Measurements from ENCODE around the gene SMU1.

The SMU1 gene

DNA sequence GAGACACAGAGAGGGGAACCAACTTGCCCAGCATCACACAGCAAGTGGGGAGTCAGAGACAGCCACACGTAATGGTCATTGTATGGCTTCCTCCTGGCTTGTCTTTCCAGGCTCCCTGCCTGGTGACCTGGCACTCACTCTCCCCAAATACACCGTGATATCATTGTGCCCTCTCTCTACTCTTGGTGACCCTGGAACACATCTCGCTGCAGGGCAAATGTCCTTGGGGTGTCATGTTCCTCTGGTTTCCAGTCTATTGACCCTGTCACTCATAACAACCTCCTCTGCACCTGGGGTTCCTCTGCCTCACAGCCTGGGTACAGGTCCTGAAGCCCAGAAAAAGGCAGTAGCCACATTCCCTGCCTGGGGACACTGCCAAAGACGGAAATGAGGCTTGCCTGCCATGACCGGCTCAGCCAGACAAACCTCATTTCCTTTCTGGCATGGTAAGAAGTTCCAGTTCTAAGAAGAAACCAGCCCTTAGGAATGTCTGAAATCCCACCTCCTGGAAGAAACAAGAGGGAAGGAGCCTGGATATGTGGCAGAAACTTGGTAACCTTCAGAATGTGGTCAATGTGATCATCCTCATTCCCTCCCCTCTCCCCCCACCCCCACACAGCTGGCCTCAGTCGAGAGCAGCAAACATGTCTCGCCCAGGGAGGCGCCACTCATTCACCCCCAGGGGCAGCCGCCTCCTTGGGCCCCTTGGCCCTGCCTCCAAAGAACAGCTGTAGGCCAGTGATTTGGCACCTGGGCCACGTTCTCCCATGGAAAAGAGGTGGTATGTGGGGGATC lies 30.6 kb upstream of the SMU1 start:
- H3K4me3 ChIP-seq (ENCODE audit: low read length, poor library complexity, severe bottlenecking): no peak overlapping the region
- TF ChIP-seq EZH2phosphoT487 (IDR thresholded peaks at IDR 0.05; ENCODE audit: borderline replicate concordance) (no peak), CTCF (conservative IDR thresholded peaks at IDR 0.05; ENCODE audit: low read length) (no peak)
- H3K27me3 ChIP-seq (ENCODE audit: insufficient read depth, low read length, poor library complexity, severe bottlenecking): no peaks in the 10 kb centered on the region
- no peak overlapping the region for H3K9ac ChIP-seq (ENCODE audit: low read depth, low read length, poor library complexity, severe bottlenecking)
- no peaks in the 10 kb centered on the region for H3K9me2 ChIP-seq (replicated peaks; ENCODE audit: low read depth, low read length)
- no peak overlapping the region for H2AFZ ChIP-seq (ENCODE audit: low read length)
- no peaks in the 10 kb centered on the region for H3K4me1 ChIP-seq (ENCODE audit: insufficient read depth, low read length, poor library complexity, severe bottlenecking)
- H3K9me3 ChIP-seq (ENCODE audit: insufficient read depth, low read depth, low read length): no peaks in the 10 kb centered on the region
- H4K20me1 ChIP-seq (ENCODE audit: insufficient read depth, low read length, poor library complexity, severe bottlenecking): no peaks in the 10 kb centered on the region
- no peak overlapping the region for H3K4me2 ChIP-seq (ENCODE audit: low read depth, low read length, poor library complexity, severe bottlenecking)
- H3K36me3 ChIP-seq (ENCODE audit: insufficient read depth, low read length): peaks cover 5% of the 10 kb centered on the region; the same call in 1 of the 2 replicates
- H3F3A ChIP-seq (ENCODE audit: low read depth): no peaks in the 10 kb centered on the region
- no peaks in the 10 kb centered on the region for H3K79me2 ChIP-seq (ENCODE audit: insufficient read depth, low read length)

DNA sequence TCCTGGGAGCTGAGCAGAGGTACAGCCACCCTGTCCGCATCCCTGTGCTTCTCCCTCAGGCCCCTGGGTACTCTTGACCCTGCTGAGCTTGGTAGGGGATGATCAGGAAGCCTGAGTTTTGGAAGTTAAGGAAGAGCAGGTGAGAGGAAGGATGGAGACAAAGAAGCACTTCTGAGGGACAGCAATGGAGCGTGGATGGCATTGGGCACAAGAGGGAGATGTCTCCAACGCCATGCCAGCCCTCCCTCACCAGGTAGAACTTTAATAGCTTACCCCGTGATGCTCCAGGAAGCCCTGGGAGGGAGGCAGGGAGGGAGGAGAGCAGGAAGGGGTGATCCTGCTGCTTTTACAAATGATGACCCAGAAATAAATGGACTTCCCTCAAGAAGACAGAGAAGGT lies 29.9 kb upstream of the SMU1 start:
- no peaks in the 10 kb centered on the region for H3F3A ChIP-seq (ENCODE audit: low read depth)
- no peak overlapping the region for H3K9ac ChIP-seq (ENCODE audit: low read depth, low read length, poor library complexity, severe bottlenecking)
- no peaks in the 10 kb centered on the region for H3K27me3 ChIP-seq (ENCODE audit: insufficient read depth, low read length, poor library complexity, severe bottlenecking)
- TF ChIP-seq CTCF (conservative IDR thresholded peaks at IDR 0.05; ENCODE audit: low read length) (no peak), EZH2phosphoT487 (IDR thresholded peaks at IDR 0.05; ENCODE audit: borderline replicate concordance) (no peak)
- H4K20me1 ChIP-seq (ENCODE audit: insufficient read depth, low read length, poor library complexity, severe bottlenecking): no peaks in the 10 kb centered on the region
- no peaks in the 10 kb centered on the region; the same call in 1 of the 2 replicates for H3K36me3 ChIP-seq (ENCODE audit: insufficient read depth, low read length)
- no peak overlapping the region for H2AFZ ChIP-seq (ENCODE audit: low read length)
- H3K9me3 ChIP-seq (ENCODE audit: insufficient read depth, low read depth, low read length): no peaks in the 10 kb centered on the region
- H3K79me2 ChIP-seq (ENCODE audit: insufficient read depth, low read length): no peaks in the 10 kb centered on the region
- H3K4me1 ChIP-seq (ENCODE audit: insufficient read depth, low read length, poor library complexity, severe bottlenecking): no peaks in the 10 kb centered on the region
- H3K4me2 ChIP-seq (ENCODE audit: low read depth, low read length, poor library complexity, severe bottlenecking): no peak overlapping the region
- H3K4me3 ChIP-seq (ENCODE audit: low read length, poor library complexity, severe bottlenecking): no peak overlapping the region
- H3K9me2 ChIP-seq (replicated peaks; ENCODE audit: low read depth, low read length): no peaks in the 10 kb centered on the region

DNA sequence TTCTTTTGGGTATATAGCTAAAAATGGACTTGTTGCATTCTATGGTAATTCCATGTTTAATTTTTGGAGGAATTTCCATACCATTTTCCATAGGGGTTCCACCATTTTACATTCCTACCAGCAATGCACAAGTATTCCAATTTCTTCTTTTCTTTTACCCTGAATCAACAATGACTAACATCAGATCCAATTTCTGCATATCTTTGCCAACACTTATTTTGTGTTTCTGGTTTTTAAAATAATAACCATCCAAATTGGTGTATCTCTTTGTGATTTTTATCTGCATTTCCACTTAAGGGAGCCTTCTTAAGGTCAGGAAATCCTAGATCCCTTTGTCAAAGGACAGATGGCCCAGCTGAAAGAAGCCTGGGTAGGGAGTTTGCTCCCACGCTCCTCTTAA lies 29.5 kb upstream of the SMU1 start:
- Histone ChIP-seq H3K4me3 (ENCODE audit: low read length, poor library complexity, severe bottlenecking) (no peak overlapping the region), H3F3A (ENCODE audit: low read depth) (no peaks in the 10 kb centered on the region), H2AFZ (ENCODE audit: low read length) (no peak overlapping the region), H3K4me1 (ENCODE audit: insufficient read depth, low read length, poor library complexity, severe bottlenecking) (no peaks in the 10 kb centered on the region), H4K20me1 (ENCODE audit: insufficient read depth, low read length, poor library complexity, severe bottlenecking) (no peaks in the 10 kb centered on the region), H3K4me2 (ENCODE audit: low read depth, low read length, poor library complexity, severe bottlenecking) (no peak overlapping the region), H3K9me2 (replicated peaks; ENCODE audit: low read depth, low read length) (no peaks in the 10 kb centered on the region), H3K9me3 (ENCODE audit: insufficient read depth, low read depth, low read length) (no peaks in the 10 kb centered on the region), H3K27me3 (ENCODE audit: insufficient read depth, low read length, poor library complexity, severe bottlenecking) (no peaks in the 10 kb centered on the region), H3K79me2 (ENCODE audit: insufficient read depth, low read length) (no peaks in the 10 kb centered on the region), H3K9ac (ENCODE audit: low read depth, low read length, poor library complexity, severe bottlenecking) (no peak overlapping the region), H3K36me3 (ENCODE audit: insufficient read depth, low read length) (no peaks in the 10 kb centered on the region; the same call in 1 of the 2 replicates)
- no peak for TF ChIP-seq EZH2phosphoT487 (IDR thresholded peaks at IDR 0.05; ENCODE audit: borderline replicate concordance)
- no peak for TF ChIP-seq CTCF (conservative IDR thresholded peaks at IDR 0.05; ENCODE audit: low read length)
